CD14-positive monocyte (primary cell): Measurements from ENCODE around the gene NCR2. TPM values are rescaled to one million over a fixed set of nuclear protein-coding genes. Genes with fewer than 3 reads are reported as not detected.

Experiments used
- DNase-seq, 3 donors: peaks; one replicate each; pipeline ENCODE4 v3.0.0-alpha.2; 2011 to 2022
- H2AFZ ChIP-seq: 2 replicates; pipeline ENCODE4 v1.6.0; 2012; ENCODE audit warnings: mild to moderate bottlenecking, low read depth, low read length, inconsistent platforms; ENCODE audit not compliant: insufficient read depth, poor library complexity, severe bottlenecking
- H3K27ac ChIP-seq, 2 donors: 1 replicate in 1 of 2; 2 replicates in 1 of 2; pipeline ENCODE4 v1.5.1; 2012 to 2013; ENCODE audit warnings: low read length in 2 of 2, control low read depth in 1 of 2, inconsistent platforms in 1 of 2, low read depth in 1 of 2, mild to moderate bottlenecking in 1 of 2
- H3K27me3 ChIP-seq, 2 donors: one replicate each; pipeline versions ENCODE4 v1.6.0 to v1.6.1; 2011 to 2013; ENCODE audit warnings: low read length in 2 of 2; ENCODE audit not compliant: control insufficient read depth in 2 of 2, insufficient read depth in 2 of 2
- H3K36me3 ChIP-seq, 2 donors: replicated peaks in 1 of 2; 1 replicate in 1 of 2; 2 replicates in 1 of 2; pipeline versions ENCODE4 v1.5.1 to v1.6.1; 2012 to 2013; ENCODE audit warnings: low read length in 2 of 2, control low read depth in 1 of 2, inconsistent platforms in 1 of 2, mild to moderate bottlenecking in 1 of 2; ENCODE audit not compliant: insufficient read depth in 2 of 2, control insufficient read depth in 1 of 2
- H3K4me1 ChIP-seq, 2 donors: 1 replicate in 1 of 2; 2 replicates in 1 of 2; pipeline versions ENCODE4 v1.5.1 to v1.6.1; 2012 to 2013; ENCODE audit warnings: low read length in 2 of 2, control low read depth in 1 of 2, inconsistent platforms in 1 of 2, mild to moderate bottlenecking in 1 of 2, moderate library complexity in 1 of 2; ENCODE audit not compliant: insufficient read depth in 2 of 2, control insufficient read depth in 1 of 2
- H3K4me2 ChIP-seq: replicated peaks from 2 replicates; pipeline ENCODE3; 2012; ENCODE audit warnings: low read length, moderate library complexity, mild to moderate bottlenecking; ENCODE audit not compliant: poor library complexity, severe bottlenecking; ENCODE audit errors: extremely low read depth
- H3K4me3 ChIP-seq, 3 experiments: fragments of 200-600 bp in 1 of 3; sonication (generic) in 1 of 3; replicated peaks in 1 of 3; 1 replicate in 2 of 3; 2 replicates in 1 of 3; pipeline ENCODE4 v1.5.1; 2011 to 2013; ENCODE audit warnings: low read length in 3 of 3, mild to moderate bottlenecking in 3 of 3, control low read depth in 2 of 3, low read depth in 2 of 3, inconsistent platforms in 1 of 3, moderate library complexity in 1 of 3
- H3K79me2 ChIP-seq: 2 replicates; pipeline ENCODE4 v1.6.0; 2012; ENCODE audit warnings: mild to moderate bottlenecking, control low read depth, inconsistent platforms, low read length, moderate library complexity; ENCODE audit not compliant: insufficient read depth
- H3K9ac ChIP-seq: 2 replicates; pipeline ENCODE4 v1.6.0; 2017; ENCODE audit warnings: low read length, mild to moderate bottlenecking; ENCODE audit not compliant: insufficient read depth, poor library complexity, severe bottlenecking
- H3K9me3 ChIP-seq, 2 donors: replicated peaks in 1 of 2; 1 replicate in 1 of 2; 2 replicates in 1 of 2; pipeline versions ENCODE4 v1.5.1 to v1.6.1; 2012 to 2013; ENCODE audit warnings: low read length in 2 of 2, control low read depth in 1 of 2; ENCODE audit not compliant: control insufficient read depth in 1 of 2, insufficient read depth in 1 of 2
- H4K20me1 ChIP-seq: 2 replicates; pipeline ENCODE4 v1.6.0; 2012; ENCODE audit warnings: mild to moderate bottlenecking, low read length, control low read depth, moderate library complexity; ENCODE audit not compliant: insufficient read depth
- H3K27ac Mint-ChIP-seq, 7 donors: one replicate each; pipeline ENCODE4 v1.8.0; 2020; ENCODE audit warnings: mild to moderate bottlenecking in 7 of 7, mixed read lengths in 7 of 7, moderate library complexity in 6 of 7, inconsistent platforms in 2 of 7
- H3K27me3 Mint-ChIP-seq, 3 donors: one replicate each; pipeline ENCODE4 v1.8.0; 2021 to 2022; ENCODE audit warnings: low read depth in 3 of 3, mild to moderate bottlenecking in 3 of 3, mixed read lengths in 3 of 3, moderate library complexity in 3 of 3, inconsistent platforms in 1 of 3
- H3K36me3 Mint-ChIP-seq, 2 donors: one replicate each; pipeline ENCODE4 v1.8.0; 2020; ENCODE audit warnings: mixed read lengths in 2 of 2, inconsistent platforms in 1 of 2, mild to moderate bottlenecking in 1 of 2
- H3K4me1 Mint-ChIP-seq: one replicate; pipeline ENCODE4 v1.8.0; 2020; ENCODE audit warnings: mild to moderate bottlenecking, mixed read lengths
- H3K4me3 Mint-ChIP-seq, 2 donors: one replicate each; pipeline ENCODE4 v1.8.0; 2020; ENCODE audit warnings: mild to moderate bottlenecking in 2 of 2, mixed read lengths in 2 of 2, moderate library complexity in 1 of 2
- H3K9me3 Mint-ChIP-seq, 7 donors: one replicate each; pipeline ENCODE4 v1.8.0; 2020 to 2022; ENCODE audit warnings: mixed read lengths in 7 of 7, mild to moderate bottlenecking in 6 of 7, moderate library complexity in 6 of 7, inconsistent platforms in 2 of 7
- whole genome bisulfite sequencing: methylation state at CpG from one replicate; pipeline ENCODE4 v1.1.5; 2013; ENCODE audit warnings: missing lambda C conversion rate; ENCODE audit not compliant: insufficient coverage; 5-methylcytosine and 5-hydroxymethylcytosine counted together
- intact Hi-C, 2 donors: fragments of 100-400 bp; cut with micrococcal nuclease; formaldehyde crosslinking; loops; one replicate each; pipeline versions ENCODE4 v1.15.0 to v1.15.1; 2023
- polyA plus RNA-seq, 3 donors: library from polyadenylated mRNA; depleted of rRNA in 1 of 3; unstranded in 2 of 3; stranded (reverse) in 1 of 3; fragments of 300-500 nt in 2 of 3; fragments of >200 nt in 1 of 3; fragmentation: Illumina TruSeq in 2 of 3; gene quantifications; 1 replicate in 2 of 3; 2 replicates in 1 of 3; pipeline ENCODE4 v1.2.3, GENCODE V29; 2012 to 2021
- TF ChIP-seq, protein P1 (sequence below): fragments of 200-600 bp; IDR thresholded peaks from one replicate; pipeline ENCODE4 v1.8.0; 2022; ENCODE audit warnings: antibody characterized with exemption, mild to moderate bottlenecking

Gene NCR2
- polyA plus RNA-seq, 3 donors, result not detected

DNA sequence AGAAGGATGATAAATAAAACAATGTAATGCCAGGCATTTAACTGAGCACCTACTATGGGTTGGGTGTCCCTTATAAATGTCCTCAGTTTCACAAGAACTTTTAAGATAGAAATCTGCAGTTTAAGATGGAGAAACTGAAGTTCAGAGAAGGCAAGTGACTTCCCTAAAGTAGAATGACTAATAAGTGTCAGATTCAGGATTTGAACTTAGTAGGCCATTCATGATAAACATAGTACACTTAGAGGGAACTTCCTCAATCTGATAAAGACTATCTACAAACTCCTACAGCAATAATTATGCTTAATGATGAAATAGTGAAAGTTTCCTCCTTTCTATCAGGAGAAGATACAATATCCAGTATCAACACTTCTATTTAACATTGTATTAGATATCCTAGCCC lies 43.9 kb downstream of the NCR2 start:
- Histone ChIP-seq H3K27me3 (peaks cover 44 to 48% of the 10 kb centered on the region in 2 donors), H3K4me2 (no peak overlapping the region), H4K20me1 (no peaks in the 10 kb centered on the region), H3K36me3 (no peaks in the 10 kb centered on the region), H3K79me2 (no peaks in the 10 kb centered on the region), H2AFZ (no peak overlapping the region), H3K4me1 (peaks cover 7 to 15% of the 10 kb centered on the region in 2 donors), H3K9me3 (peaks cover 0 to 22% of the 10 kb centered on the region in 2 donors), H3K27ac (no peak overlapping the region), H3K4me3 (no peak overlapping the region), H3K9ac (no peak overlapping the region)
- DNase-seq, result peak; percentile 53 to 80 (median 74)
- no peak overlapping the region for H3K4me3 Mint-ChIP-seq
- peaks cover 28% of the 10 kb centered on the region for H3K4me1 Mint-ChIP-seq
- H3K9me3 Mint-ChIP-seq, result peaks cover 0 to 13% (median 9%) of the 10 kb centered on the region in 7 donors
- intact Hi-C loops, result no loop called here
- TF ChIP-seq, protein P1, sequence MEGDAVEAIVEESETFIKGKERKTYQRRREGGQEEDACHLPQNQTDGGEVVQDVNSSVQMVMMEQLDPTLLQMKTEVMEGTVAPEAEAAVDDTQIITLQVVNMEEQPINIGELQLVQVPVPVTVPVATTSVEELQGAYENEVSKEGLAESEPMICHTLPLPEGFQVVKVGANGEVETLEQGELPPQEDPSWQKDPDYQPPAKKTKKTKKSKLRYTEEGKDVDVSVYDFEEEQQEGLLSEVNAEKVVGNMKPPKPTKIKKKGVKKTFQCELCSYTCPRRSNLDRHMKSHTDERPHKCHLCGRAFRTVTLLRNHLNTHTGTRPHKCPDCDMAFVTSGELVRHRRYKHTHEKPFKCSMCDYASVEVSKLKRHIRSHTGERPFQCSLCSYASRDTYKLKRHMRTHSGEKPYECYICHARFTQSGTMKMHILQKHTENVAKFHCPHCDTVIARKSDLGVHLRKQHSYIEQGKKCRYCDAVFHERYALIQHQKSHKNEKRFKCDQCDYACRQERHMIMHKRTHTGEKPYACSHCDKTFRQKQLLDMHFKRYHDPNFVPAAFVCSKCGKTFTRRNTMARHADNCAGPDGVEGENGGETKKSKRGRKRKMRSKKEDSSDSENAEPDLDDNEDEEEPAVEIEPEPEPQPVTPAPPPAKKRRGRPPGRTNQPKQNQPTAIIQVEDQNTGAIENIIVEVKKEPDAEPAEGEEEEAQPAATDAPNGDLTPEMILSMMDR, result no peak
- no peak overlapping the region for H3K27ac Mint-ChIP-seq
- H3K36me3 Mint-ChIP-seq, result peaks cover 0 to 1% of the 10 kb centered on the region in 2 donors
- H3K27me3 Mint-ChIP-seq, result peaks cover 53 to 61% (median 55%) of the 10 kb centered on the region in 3 donors

- intact Hi-C loops, result no loop called here
- H3K4me2 ChIP-seq, result no peak overlapping the region
- H3K9me3 Mint-ChIP-seq, result peaks cover 0 to 12% (median 6%) of the 10 kb centered on the region in 7 donors
- no peaks in the 10 kb centered on the region for H3K79me2 ChIP-seq
- peaks cover 7% of the 10 kb centered on the region for H3K4me1 Mint-ChIP-seq
- no peak overlapping the region for H3K4me3 Mint-ChIP-seq
- peaks cover 16 to 45% (median 27%) of the 10 kb centered on the region in 3 donors for H3K27me3 Mint-ChIP-seq
- no peak overlapping the region for H3K27ac ChIP-seq
- H3K27me3 ChIP-seq, result peaks cover 23 to 25% of the 10 kb centered on the region in 2 donors
- peaks cover 0 to 3% of the 10 kb centered on the region in 2 donors for H3K9me3 ChIP-seq
- H4K20me1 ChIP-seq, result no peaks in the 10 kb centered on the region
- H3K36me3 Mint-ChIP-seq, result no peaks in the 10 kb centered on the region
- no peak overlapping the region for H3K4me3 ChIP-seq
- WGBS, result 94% methylated on average over 2 of the region's 2 CpGs
- no peak overlapping the region for H2AFZ ChIP-seq
- H3K4me1 ChIP-seq, result no peaks in the 10 kb centered on the region
- H3K36me3 ChIP-seq, result no peaks in the 10 kb centered on the region
- no peak overlapping the region for H3K27ac Mint-ChIP-seq
- no peak for DNase-seq
- TF ChIP-seq, protein P1, result no peak
- no peak overlapping the region for H3K9ac ChIP-seq
Measured at GRCh38 chr6:41386594-41386993, 51.2 kb downstream of the NCR2 start.
